Gastrocnemius medialis (tissue), 4 donors: ENCODE data around the gene GRID2.

Experiments
- CTCF ChIP-seq, 5 experiments: fragments of 450-650 bp in 3 of 5; fragments of 200-600 bp in 2 of 5; sonication (generic) in 2 of 5; IDR thresholded peaks in 4 of 5; conservative IDR thresholded peaks in 1 of 5; 1 replicate in 4 of 5; 2 replicates in 1 of 5; pipeline ENCODE4 v1.5.1; 2016 to 2019; ENCODE audit warnings: antibody characterized with exemption in 5 of 5, mild to moderate bottlenecking in 3 of 5, moderate library complexity in 3 of 5
- POLR2A ChIP-seq, 2 donors: fragments of 450-650 bp; IDR thresholded peaks; one replicate each; pipeline ENCODE4 v1.6.1; 2017; ENCODE audit warnings: antibody characterized with exemption in 2 of 2, mild to moderate bottlenecking in 2 of 2, moderate library complexity in 2 of 2

- TF ChIP-seq CTCF (IDR thresholded peaks at IDR 0.05 in 4 of 5, conservative IDR thresholded peaks at IDR 0.05 in 1 of 5): no peak
- TF ChIP-seq POLR2A (IDR thresholded peaks at IDR 0.05): no peak
These were observed 1051.6 kb downstream of the GRID2 start for GRCh38 chr4:93355411-93355810.
